ENCODE results near the gene PROZ. TPM values are rescaled to one million over a fixed set of nuclear protein-coding genes. Genes with fewer than 3 reads are reported as not detected.
A peak's percentile ranks its signal among the peaks of the same experiment; 100 is the strongest.

PROZ gene
- total RNA-seq, 1 donor from 2014 or later, result not detected

DNA sequence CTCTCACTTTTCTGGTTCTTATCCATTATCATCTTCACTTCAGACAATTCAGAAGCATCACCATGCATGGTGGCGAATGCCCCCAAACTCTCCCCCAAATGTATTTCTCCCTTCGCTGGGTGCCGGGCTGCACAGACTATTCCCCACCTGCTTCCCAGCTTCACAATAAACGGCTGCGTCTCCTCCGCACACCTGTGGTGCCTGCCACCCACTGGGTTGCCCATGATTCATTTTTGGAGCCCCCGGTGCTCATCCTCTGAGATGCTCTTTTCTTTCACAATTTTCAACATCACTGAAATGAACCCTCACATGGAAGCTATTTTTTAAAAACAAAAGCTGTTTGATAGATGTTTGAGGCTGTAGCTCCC is 38.6 kb upstream of the PROZ start:
- peak; percentile 65 for DNase-seq (ENCODE audit: low spot score)

DNA sequence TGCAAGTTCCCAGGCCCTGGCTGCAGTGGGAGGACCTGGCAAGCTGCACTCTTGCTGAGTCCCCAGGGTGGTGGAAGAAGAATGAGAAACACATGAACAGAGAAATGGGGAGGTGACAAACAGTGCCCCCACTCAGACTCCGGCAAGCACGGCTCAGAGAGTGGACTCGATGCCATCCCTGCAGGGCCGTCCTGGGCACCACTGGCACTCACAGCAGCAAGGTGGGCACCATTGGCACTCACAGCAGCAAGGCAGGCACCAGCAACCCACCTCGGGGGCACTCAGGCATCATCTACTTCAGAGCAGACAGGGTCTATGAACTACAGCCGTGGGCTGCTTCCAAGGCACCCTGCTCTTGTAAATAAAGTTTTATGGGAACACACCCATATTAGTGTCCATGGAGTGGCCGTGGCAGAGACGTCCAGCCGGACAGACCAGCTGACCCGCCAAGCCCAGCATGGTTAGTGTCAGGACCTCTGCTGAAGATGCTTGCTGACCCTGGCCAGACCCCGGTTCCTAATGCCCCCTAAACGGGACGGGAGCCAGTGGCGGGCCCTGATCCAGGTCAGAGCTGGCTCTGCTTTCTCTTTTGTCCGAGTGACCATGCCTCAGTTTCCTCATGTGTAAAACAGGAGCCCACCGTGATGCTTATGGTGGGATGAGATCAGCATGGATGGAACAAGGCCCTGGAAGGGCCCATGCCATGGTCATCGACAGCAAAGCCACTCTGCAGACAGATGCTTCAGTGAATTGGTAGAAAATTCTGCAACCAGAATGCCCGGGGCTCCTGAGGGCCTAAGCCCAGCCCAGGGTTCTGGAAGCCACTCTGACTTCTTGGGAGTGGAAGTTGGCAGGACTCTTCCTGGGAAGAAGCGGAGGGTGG is 37.9 kb upstream of the PROZ start:
- peak; percentile 74 for DNase-seq (ENCODE audit: low spot score)

DNA sequence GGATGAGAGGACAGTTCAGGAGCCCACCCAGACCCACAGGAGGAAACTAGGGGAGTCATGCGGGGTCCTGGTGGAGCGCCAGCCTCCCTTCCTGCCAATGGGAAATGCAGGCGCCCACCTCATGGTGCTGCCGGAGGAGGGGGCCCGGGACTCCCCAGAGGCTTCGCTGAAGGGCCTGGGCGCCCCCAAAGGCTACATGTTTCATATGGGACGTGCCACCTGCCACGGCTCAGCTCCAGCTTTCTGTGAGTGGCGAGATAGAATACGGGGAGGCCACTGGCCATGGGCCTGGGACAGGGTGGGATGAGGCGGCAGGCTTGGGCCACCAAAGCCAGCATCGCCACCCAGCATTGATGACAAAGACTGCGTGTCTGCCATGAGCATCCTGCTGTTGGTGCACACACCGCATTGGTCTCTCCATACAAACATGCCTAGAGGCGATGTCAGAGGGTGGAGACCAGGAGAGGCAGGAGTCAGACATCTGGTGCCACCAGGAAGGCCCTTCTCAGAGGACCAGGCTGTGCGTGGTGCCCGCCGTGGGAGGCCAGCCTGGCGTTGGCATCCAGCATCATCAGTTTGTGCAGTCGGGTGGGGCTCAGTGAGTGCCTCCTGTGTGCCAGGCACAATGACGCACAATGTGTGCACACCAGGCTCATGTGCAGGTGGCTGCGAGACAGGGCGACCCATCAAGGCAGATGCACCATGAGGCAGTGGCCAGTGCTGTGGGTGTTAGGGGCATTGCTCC is 37.1 kb upstream of the PROZ start:
- peak; percentile 57 for DNase-seq (ENCODE audit: low spot score)

- peak; percentile 80 for DNase-seq (ENCODE audit: low spot score)
Measured at GRCh38 chr13:113121928-113122471, 36.4 kb upstream of the PROZ start.

GRCh38 chr13:113122550-113123225 is 35.8 kb upstream of the PROZ start, which contains the start of gene F10:
TSS of gene F10 (plus strand) at chr13:113122799. CDS start at chr13:113122856, 57 bp downstream.
- peak; percentile 89 for DNase-seq (ENCODE audit: low spot score)

GRCh38 chr13:113123226-113124201 is 34.9 kb upstream of the PROZ start:
- DNase-seq (ENCODE audit: low spot score), result peak; percentile 90

DNA sequence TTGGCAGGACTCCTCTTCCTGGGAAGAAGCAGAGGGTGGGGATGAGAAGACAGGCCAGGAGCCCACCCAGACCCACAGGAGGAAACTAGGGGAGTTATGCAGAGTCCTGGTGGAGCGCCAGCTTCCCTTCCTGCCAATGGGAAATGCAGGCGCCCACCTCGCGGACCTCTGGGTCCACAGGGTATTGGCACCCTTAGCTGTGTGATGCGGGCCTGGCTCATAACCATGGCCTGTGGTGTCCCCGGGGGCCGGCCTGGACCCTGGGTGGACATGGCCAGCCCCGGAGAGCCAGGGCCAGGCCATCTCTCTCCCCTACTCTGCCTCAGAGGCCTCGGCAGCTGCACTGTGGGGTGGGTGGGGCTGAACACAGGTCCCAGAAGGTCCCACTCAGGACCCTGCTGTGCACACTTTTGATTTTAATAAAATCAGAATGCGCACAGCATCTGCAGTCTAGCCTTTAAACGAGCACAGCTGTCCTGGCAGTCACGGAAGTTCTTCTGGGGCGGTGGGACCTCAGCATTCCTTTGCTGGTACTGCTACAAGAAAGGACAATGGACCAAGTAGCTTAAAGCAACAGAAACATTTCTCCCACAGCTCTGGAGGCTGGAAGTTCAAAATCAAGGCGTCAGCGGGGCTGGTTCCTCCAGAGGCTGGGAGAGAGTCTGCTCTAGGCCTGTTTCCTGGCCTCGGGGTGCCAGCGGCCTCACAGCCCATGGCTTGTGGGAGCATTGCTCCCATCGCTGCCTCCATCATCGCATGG is 34.1 kb upstream of the PROZ start:
- DNase-seq (ENCODE audit: low spot score), result peak; percentile 53

DNA sequence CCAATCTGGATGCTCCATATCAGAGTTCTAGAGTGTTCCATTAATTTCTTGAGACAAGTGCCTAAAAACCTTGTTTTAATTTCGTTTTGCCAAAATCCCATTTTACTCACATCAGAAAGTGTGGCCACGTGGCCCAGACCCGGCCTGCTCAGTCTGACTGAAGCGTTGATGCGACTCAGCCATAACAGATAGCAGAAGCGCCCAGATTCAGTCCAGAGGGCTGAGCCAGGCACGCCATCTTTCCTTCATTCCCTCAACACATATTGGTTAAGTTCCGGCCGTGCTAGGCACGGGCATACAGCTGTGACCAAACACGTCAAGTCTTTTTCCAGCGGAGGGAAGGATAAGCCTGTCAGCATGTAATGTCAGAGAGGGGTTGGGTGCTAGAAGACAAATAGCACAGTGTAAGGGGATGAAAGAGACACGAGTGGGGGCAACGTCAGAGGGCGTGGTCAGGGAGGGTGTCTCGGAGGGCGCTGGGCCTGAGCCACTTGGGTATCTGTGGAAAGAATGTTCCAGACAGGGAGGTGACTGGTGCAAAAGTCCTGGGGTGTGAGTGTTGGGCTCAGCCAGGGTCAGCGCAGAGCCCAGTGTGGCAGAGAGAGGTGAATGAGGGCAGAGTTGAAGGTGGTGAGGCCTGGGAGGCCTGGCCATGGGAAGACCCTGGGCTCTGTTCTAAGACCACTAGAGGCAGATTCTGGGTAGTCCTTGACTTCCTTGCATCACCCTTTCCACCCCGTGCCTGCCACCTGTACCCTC is 32.8 kb upstream of the PROZ start:
- DNase-seq (ENCODE audit: low spot score), result peak; percentile 59

DNA sequence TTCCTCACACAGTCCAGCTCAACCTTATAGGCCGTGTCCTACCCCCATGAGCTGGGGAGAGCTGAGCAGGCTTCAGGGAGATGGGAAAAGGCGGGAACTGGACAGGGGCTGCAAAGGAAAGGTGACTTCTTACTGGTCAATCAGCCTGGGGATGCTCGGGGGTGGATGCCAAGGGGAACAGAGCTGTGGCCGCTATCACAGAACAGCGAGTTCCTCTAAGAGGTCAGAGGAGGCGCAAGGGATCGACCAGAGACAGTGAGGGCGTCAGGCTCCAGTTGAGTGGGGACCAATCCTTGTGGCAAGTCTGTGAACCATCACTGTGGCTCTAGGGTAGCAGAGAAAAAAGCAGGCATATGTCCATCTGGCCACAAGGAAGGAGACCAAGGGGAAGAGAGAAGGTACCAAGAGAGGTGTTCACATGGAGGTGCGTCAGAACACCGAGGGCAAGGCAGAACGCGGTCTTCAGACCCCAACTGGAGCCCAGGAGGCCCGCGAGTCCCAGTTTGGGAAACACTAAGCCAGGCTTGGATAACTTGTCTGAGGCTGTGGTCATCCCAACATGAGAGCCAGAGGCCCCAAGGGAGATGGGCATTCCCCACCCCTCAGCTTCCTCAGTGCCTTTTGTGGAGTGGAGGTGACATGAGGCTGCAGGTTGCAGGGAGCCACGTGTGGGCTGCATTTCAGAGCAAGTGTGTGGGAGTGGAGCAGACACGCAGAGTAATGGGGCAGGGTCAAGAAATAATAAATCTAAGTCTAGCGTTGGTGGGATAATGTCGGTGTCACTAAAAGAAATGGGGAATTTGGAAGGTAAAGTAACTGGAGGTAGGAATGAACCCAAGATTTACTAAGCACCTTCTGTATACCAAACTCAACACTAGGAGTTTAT is 31.9 kb upstream of the PROZ start:
- peak; percentile 75 for DNase-seq (ENCODE audit: low spot score)

- DNase-seq (ENCODE audit: low spot score), result peak; percentile 84
Measured at GRCh38 chr13:113129480-113129879, 29.0 kb upstream of the PROZ start.

DNA sequence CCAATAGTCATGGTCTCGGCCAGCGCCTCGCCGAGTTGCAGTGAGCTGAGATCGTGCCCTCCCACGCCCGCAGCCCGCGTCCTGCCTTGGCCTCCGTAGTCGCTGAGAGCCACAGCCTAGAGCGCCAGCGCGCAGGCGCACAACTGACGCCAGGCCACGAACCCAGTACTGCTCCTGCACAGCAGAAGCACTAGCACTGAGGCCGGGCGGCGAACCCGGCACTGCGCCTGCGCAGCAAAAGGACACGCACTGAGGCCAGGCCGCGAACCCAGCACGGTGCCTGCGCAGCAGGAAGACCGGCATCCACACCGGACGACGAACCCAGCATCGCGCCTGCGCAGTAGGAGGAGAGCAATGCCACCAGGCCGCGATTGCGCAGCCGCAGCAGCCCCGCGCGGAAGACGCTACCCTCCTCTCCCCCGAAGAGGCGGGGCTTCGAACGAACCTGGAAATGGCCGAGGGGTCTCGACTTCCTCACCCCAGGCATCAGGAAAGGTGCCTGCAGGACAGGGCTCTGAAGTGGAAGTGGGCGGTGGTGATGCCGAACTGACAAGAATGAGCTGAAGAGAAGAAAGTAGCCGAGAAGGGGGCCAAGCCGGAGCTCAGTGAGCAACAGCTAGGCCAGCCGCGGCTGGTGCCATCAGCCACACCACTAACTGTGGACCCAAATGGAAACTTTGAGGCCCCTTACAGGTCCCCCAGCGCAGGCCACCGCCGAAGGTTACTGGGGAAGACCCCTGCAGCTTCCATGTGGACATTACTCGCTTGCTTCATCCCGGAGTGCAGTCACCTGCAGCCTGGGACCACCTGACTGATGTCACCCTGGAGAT is 28.3 kb upstream of the PROZ start:
- peak; percentile 83 for DNase-seq (ENCODE audit: low spot score)

- DNase-seq (ENCODE audit: low spot score), result peak; percentile 8
Measured at GRCh38 chr13:113135281-113135760, 23.1 kb upstream of the PROZ start.

DNA sequence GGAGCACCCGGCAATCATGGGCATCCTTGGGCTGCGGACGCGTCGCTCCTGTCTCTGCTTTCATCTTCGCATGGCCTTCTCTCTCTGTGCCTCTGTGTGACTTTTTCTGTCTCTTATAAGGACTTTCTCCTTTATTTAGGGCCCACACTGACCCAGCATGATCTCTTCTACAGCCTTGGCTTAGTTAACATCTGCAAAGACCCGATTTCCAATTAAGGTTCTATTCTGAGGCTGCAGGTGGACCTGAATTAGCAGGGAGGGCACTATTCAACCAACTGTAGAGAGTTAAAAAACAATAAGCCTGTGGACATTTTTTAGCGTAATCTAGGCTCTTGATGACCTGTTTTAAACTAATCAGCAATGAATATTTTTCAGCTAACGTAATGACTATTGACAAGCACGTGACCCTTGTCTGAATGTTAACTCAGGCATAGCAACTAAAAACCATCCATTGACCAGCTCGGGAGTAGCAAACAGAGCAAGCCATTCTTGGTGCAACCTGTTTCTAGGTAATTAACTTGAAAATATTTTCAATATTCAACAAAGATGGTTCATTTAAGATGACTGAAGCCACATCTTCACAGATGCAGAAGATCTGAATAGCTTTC is 20.7 kb upstream of the PROZ start:
- peak; percentile 79 for DNase-seq (ENCODE audit: low spot score)

GRCh38 chr13:113138792-113139551 is 19.5 kb upstream of the PROZ start:
- peak; percentile 62 for DNase-seq (ENCODE audit: low spot score)

DNA sequence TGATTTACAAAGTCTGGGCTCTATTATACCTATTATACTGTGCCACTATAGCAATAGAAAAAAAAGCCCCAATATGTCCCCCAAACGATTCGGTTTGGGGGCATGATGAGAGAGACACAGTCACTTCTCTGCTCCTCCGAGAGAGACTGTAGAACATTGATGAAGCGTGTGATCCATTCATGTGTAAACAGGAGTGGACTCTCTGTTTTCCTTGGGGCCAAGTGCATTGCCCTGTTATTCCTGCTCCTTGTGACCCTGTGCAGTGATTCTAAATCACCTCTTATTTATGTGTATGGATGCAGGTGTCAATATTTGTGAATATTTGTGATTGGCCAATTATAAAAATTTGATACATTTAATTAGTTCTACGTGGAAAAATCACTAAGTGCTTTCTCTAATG is 18.9 kb upstream of the PROZ start:
- no peak for DNase-seq (ENCODE audit: low spot score)
